Keratinocyte (primary cell): ENCODE results near the gene WBP1L. TPM values are rescaled to one million over a fixed set of nuclear protein-coding genes. Genes with fewer than 3 reads are reported as not detected.

Experiments
- DNase-seq: peaks from one replicate; pipeline ENCODE4 v3.0.0-alpha.2; 2011; ENCODE audit warnings: low read depth, missing footprints, low spot score
- FAIRE-seq: peaks from 2 replicates; lab custom pipeline; 2011; peaks lifted over from hg19 to GRCh38; lab: Jason Lieb, UNC
- H2AFZ ChIP-seq: 2 replicates; pipeline ENCODE4 v1.6.0; 2012; ENCODE audit warnings: low read length, control low read depth, inconsistent platforms; ENCODE audit not compliant: control insufficient read depth
- H3K27ac ChIP-seq: 2 replicates; pipeline ENCODE4 v1.5.1; 2011; ENCODE audit warnings: low read length; ENCODE audit not compliant: control insufficient read depth, insufficient read depth
- H3K27me3 ChIP-seq: 3 replicates; pipeline ENCODE4 v1.6.0; 2011; ENCODE audit warnings: low read length; ENCODE audit not compliant: control insufficient read depth, insufficient read depth; ENCODE audit errors: extremely low read depth
- H3K36me3 ChIP-seq, 2 experiments: 2 replicates in 1 of 2; 3 replicates in 1 of 2; pipeline ENCODE4 v1.5.1; 2011; ENCODE audit warnings: low read length in 2 of 2, mild to moderate bottlenecking in 1 of 2; ENCODE audit not compliant: control insufficient read depth in 2 of 2, insufficient read depth in 2 of 2; ENCODE audit errors: extremely low read depth in 1 of 2
- H3K4me1 ChIP-seq: 3 replicates; pipeline ENCODE4 v1.5.1; 2011; ENCODE audit warnings: low read length; ENCODE audit not compliant: control insufficient read depth, insufficient read depth; ENCODE audit errors: extremely low read depth
- H3K4me2 ChIP-seq: 3 replicates; pipeline ENCODE4 v1.6.0; 2011; ENCODE audit warnings: low read depth, low read length; ENCODE audit not compliant: control insufficient read depth, insufficient read depth; ENCODE audit errors: extremely low read depth
- H3K4me3 ChIP-seq, 3 experiments: fragments of 200-600 bp in 1 of 3; sonication (generic) in 1 of 3; 2 replicates in 2 of 3; 3 replicates in 1 of 3; pipeline ENCODE4 v1.5.1; 2011 to 2016; ENCODE audit warnings: low read length in 3 of 3, mild to moderate bottlenecking in 3 of 3, control low read depth in 2 of 3, inconsistent platforms in 1 of 3, low read depth in 1 of 3, mixed read lengths in 1 of 3, mixed run types in 1 of 3, moderate library complexity in 1 of 3; ENCODE audit not compliant: control insufficient read depth in 2 of 3, insufficient read depth in 2 of 3; ENCODE audit errors: extremely low read depth in 1 of 3
- H3K79me2 ChIP-seq: 2 replicates; pipeline ENCODE4 v1.6.0; 2012; ENCODE audit warnings: low read length; ENCODE audit not compliant: control insufficient read depth, insufficient read depth
- H3K9ac ChIP-seq: 3 replicates; pipeline ENCODE4 v1.6.0; 2011; ENCODE audit warnings: low read length; ENCODE audit not compliant: control insufficient read depth, insufficient read depth; ENCODE audit errors: extremely low read depth
- H3K9me1 ChIP-seq: 3 replicates; pipeline ENCODE4 v1.6.0; 2011; ENCODE audit warnings: low read length; ENCODE audit not compliant: control insufficient read depth, insufficient read depth; ENCODE audit errors: extremely low read depth
- H3K9me3 ChIP-seq: 2 replicates; pipeline ENCODE4 v1.5.1; 2012; ENCODE audit warnings: low read depth, low read length; ENCODE audit not compliant: control insufficient read depth
- H4K20me1 ChIP-seq: 3 replicates; pipeline ENCODE4 v1.6.0; 2011; ENCODE audit warnings: low read length; ENCODE audit not compliant: control insufficient read depth, insufficient read depth; ENCODE audit errors: extremely low read depth
- EZH2 ChIP-seq: IDR thresholded peaks from one replicate; pipeline ENCODE4 v1.6.1; 2012; ENCODE audit warnings: inconsistent platforms, mild to moderate bottlenecking, low read length, moderate library complexity
- dilution Hi-C: fragments of 300-500 bp; cut with MboI; formaldehyde crosslinking; loops from one replicate; pipeline ENCODE4 v1.7.0; 2020; ENCODE audit warnings: low sequenced_read_pairs; ENCODE audit not compliant: extremely low pct_ligation_motif_present
- polyA plus RNA-seq, 5 experiments: library from polyadenylated mRNA; depleted of rRNA in 3 of 5; stranded (reverse) in 3 of 5; stranded (forward) in 1 of 5; unstranded in 1 of 5; fragments of >200 nt; gene quantifications; 1 replicate in 1 of 5; 2 replicates in 3 of 5; 3 replicates in 1 of 5; pipeline versions ENCODE4 v1.2.1 to v1.2.3, GENCODE V29; 2011 to 2012; ENCODE audit warnings: missing spikeins in 2 of 5, low read depth in 1 of 5, low replicate concordance in 1 of 5
- TF ChIP-seq, protein P1 (sequence below), 3 experiments: IDR thresholded peaks in 1 of 3; conservative IDR thresholded peaks in 1 of 3; optimal IDR thresholded peaks in 1 of 3; 2 replicates in 2 of 3; 3 replicates in 1 of 3; pipeline versions ENCODE3 to v1.5.1; 2011; ENCODE audit warnings: low read length in 3 of 3, mild to moderate bottlenecking in 3 of 3, moderate library complexity in 2 of 3, control low read depth in 1 of 3, inconsistent platforms in 1 of 3; ENCODE audit not compliant: insufficient read depth in 2 of 3; ENCODE audit errors: extremely low read depth in 1 of 3

WBP1L gene
- polyA plus RNA-seq, 1 donor (not counting 4 experiments of a cell fraction or from before 2014, with no cell fraction given) = 24.3 TPM

DNA sequence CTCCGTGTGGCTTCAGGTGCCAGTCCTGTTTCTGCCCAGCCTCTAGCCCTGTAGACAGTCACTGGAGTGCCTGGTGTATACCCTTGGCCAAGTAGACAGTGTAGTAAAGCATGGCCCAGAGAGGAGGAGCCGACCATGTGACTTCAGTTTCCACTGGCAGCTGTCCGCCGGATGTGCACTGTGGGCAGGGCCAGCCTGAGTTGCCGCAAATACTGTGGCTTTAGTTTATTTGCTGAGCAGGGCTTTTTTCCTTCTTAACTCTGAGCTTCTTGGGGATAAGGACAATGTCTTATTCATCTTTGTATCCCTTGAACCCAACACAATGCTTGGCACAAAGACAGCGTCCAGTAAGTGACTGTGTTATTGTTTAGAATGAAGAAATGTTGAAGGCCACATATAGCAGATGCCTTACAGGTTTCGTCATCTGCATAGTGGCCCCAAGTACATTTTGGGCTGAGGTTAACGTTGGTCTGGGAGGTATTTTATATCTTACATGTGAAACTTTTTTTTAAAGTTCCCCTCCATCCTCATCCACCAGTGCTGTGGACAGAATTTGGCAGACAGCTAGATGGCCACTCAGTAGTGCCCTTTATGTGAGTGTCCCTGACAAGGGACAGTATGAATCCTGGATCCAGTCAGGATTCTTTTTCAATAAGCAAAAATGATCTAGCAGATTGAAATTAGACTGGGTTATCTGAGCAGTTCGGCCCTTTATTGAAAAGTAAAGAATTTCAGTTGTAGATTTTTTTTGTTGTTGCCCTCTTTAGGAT lies 52.8 kb downstream of the WBP1L start:
- H3K9me1 ChIP-seq = no peaks in the 10 kb centered on the region
- H3K9me3 ChIP-seq = no peaks in the 10 kb centered on the region
- peaks cover 2% of the 10 kb centered on the region for H3K79me2 ChIP-seq
- no peaks in the 10 kb centered on the region for H3K27me3 ChIP-seq
- H3K4me3 ChIP-seq = no peak overlapping the region
- no peak overlapping the region for H3K27ac ChIP-seq
- dilution Hi-C loops = no loop called here
- H4K20me1 ChIP-seq = no peaks in the 10 kb centered on the region
- DNase-seq (no peak), FAIRE-seq (no peak)
- peak overlapping the region; percentile 63 for H3K4me2 ChIP-seq
- peaks cover 30% of the 10 kb centered on the region for H3K4me1 ChIP-seq
- H2AFZ ChIP-seq = no peak overlapping the region
- TF ChIP-seq, protein P1, sequence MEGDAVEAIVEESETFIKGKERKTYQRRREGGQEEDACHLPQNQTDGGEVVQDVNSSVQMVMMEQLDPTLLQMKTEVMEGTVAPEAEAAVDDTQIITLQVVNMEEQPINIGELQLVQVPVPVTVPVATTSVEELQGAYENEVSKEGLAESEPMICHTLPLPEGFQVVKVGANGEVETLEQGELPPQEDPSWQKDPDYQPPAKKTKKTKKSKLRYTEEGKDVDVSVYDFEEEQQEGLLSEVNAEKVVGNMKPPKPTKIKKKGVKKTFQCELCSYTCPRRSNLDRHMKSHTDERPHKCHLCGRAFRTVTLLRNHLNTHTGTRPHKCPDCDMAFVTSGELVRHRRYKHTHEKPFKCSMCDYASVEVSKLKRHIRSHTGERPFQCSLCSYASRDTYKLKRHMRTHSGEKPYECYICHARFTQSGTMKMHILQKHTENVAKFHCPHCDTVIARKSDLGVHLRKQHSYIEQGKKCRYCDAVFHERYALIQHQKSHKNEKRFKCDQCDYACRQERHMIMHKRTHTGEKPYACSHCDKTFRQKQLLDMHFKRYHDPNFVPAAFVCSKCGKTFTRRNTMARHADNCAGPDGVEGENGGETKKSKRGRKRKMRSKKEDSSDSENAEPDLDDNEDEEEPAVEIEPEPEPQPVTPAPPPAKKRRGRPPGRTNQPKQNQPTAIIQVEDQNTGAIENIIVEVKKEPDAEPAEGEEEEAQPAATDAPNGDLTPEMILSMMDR (optimal IDR thresholded peaks at IDR 0.05 in 1 of 3, IDR thresholded peaks at IDR 0.05 in 1 of 3, conservative IDR thresholded peaks at IDR 0.05 in 1 of 3; ENCODE audit: extremely low read depth in 1 of 3, insufficient read depth in 2 of 3, low read length in 3 of 3) = no peak
- TF ChIP-seq EZH2 = no peak
- H3K36me3 ChIP-seq = peaks cover 16 to 25% of the 10 kb centered on the region in 2 experiments
- no peak overlapping the region for H3K9ac ChIP-seq

DNA sequence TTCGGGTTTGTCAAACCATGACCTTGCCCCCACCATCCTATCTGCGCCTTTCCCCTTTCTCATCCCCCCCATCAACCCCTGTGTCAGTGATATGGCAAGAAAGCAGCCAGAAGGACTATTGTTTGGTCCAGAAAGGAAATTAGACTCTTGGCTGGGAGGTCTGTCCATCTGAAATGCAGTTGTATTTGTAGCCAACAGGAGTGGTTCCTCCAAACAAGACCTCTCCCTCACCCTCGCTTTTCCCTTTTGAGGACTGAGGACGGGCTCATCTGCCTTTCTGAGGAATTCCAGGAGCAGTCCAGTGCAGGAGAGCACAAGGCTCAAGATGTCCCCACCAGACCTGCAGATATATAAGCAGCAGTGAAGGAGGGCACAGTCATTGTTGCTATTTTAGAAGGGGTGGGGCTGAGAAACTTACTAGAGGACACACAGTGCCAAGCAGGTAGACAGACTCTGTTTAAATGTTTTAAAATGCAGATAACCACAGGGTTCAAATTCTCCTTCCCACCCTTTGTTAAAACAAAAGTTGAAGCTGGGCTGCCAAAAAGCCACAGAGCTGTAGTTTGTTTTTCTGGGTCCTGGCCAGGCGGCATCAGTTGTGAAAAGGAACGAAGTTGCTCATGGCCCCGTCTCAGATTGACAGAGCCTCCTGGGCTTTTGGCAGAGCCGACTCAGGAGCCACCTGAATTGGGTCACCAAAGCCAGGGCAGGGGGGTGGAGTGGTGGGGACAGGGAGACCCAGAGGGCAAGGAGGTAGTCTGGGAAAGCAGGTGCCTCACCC lies 56.1 kb downstream of the WBP1L start:
- H3K4me2 ChIP-seq = no peak overlapping the region
- no peaks in the 10 kb centered on the region for H3K79me2 ChIP-seq
- FAIRE-seq (no peak), DNase-seq (no peak)
- no peak overlapping the region for H3K4me3 ChIP-seq
- H3K4me1 ChIP-seq = peaks cover 35% of the 10 kb centered on the region
- H3K27me3 ChIP-seq = no peaks in the 10 kb centered on the region
- no peak overlapping the region for H3K27ac ChIP-seq
- dilution Hi-C loops = no loop called here
- no peak for TF ChIP-seq EZH2
- TF ChIP-seq, protein P1 (optimal IDR thresholded peaks at IDR 0.05 in 1 of 3, IDR thresholded peaks at IDR 0.05 in 1 of 3, conservative IDR thresholded peaks at IDR 0.05 in 1 of 3; ENCODE audit: extremely low read depth in 1 of 3, insufficient read depth in 2 of 3, low read length in 3 of 3) = no peak
- H3K9me1 ChIP-seq = no peaks in the 10 kb centered on the region
- no peak overlapping the region for H2AFZ ChIP-seq
- H4K20me1 ChIP-seq = no peaks in the 10 kb centered on the region
- H3K36me3 ChIP-seq = peaks cover 20 to 22% of the 10 kb centered on the region in 2 experiments
- no peaks in the 10 kb centered on the region for H3K9me3 ChIP-seq
- no peak overlapping the region for H3K9ac ChIP-seq
